HK-2 (cell line): Measurements from ENCODE around the gene RHOBTB1.
"Not testable (repeated sequence)": the region's sequence is repeated elsewhere in the genome, so short reads cannot be mapped to it uniquely, and the experiment has no call there.

Experiments
- DNase-seq: peaks from one replicate; pipeline ENCODE4 v3.0.0-alpha.2; 2018; ENCODE audit not compliant: unreplicated experiment

RHOBTB1 gene

DNA sequence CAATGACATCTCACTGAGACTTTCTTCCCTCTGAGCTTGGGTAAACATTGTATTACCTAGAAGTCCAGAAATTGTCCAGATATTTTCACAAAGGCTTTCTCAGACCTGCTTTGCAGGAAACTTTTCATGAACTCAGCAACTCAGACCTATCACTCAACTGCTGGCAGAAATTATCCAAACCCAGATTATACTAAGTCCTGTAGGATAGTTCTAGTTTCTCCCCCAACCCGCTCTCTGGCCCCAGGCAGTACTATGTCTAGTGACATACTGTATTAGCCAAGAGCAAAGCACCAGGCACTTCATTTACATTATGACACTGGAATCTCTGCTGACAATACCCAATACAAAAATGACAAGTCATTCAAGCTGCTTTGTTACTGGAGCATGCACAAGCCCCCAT is 75.0 kb downstream of the RHOBTB1 start:
- DNase-seq = no peak

DNA sequence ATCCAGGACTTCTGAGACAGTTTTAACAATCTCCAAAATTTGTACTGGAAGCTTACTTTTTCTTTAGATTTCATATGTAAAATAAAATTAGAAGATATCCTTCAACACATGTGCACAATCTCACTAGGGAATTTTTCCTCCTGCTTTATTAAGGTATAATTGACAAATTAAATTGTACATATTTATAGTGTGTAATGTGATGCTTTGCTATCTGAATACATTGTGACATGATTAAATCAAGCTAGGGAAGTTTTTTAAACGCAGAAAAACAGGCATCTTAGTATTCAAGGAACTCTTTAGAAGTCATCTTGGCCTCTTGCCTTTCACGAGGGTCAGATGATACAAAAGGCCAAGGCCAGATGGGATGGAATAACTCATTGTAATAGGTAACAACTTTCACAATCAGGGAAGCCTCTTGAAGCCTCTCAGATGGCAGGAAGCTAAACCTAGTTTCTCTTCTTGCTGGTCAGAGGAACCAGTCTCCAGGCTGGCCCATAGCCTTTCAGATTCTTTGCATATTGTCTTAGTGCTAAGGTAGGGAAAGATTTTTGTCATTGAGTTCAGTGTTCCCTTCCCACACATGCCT is 78.7 kb downstream of the RHOBTB1 start:
- DNase-seq = no peak

DNA sequence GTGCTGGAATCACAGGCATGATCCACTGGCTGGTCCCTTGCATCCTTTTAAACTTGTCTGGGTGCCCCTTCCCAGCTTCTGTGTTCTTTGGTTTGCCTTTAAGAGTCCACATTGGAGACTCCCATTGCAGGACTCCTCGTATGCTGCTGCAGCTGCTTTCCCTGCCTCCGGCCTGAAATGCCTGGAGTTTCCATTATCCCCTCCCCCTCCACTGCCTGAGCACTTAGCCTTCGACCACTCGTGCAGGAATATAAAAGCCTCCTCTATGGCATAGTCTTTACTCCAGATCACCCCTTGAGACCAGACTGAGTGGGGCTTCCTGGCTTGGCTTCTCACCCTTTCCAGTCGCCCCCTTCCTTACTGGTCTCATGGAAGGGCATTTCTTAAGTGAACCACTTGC is 80.2 kb downstream of the RHOBTB1 start:
- DNase-seq = no peak

DNA sequence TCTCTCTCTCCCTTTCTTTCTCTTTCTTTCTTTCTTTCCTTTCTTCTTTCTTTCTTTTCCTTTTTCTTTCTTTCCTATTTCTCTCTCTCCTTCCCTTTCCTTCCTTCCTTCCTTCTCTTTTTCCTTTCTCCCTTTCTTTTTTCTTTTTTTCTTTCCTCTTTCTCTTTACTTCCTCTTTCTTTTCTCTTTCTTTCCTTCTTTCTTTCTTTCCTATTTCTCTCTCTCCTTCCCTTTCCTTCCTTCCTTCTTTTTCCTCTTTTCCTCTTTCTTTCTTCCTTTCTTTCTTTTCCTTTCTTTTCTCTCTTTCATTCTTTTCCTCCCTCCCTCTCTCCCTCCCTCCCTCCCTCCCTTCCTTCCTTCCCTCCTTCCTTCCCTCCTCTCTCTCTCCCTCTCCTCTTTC is 81.5 kb downstream of the RHOBTB1 start:
- DNase-seq = no peak

DNA sequence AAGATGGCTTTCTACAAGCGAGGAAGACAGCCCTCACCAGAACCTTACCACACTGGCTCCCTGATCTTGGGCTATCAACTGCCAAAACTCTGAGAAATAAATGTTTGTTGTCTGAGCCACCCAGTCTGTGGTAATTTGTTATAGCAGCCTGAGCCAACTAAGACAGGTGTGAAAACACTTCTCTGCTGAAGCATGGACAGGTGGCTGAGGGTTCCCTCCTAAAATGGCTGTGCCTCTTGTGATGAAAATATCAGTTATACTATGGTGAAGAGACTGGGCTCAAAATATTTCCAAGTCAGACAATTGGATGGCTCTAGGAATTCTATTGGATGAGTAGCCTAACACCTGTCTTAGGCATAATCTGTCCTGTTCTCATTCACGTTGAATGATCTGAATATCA is 87.6 kb downstream of the RHOBTB1 start:
- DNase-seq = no peak

DNA sequence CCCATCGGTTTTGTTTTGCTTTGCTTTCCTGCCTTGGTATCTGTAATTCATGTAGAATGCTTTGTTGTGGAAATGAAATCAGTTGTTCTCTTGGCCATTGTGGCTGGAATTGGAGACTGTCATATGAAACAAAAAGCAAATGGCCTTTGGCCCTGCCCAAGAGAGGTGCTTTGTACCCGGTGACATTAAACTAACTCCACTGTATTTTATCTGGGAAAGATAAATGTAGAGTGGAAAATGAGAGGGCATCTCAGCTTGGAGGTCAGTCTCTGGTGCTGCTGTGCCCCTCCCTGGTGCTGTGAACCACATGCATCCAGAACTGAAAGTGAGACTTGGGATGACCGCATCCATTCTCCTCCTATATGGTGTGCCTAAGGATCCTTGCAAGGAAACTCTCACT is 90.3 kb downstream of the RHOBTB1 start:
- no peak for DNase-seq

DNA sequence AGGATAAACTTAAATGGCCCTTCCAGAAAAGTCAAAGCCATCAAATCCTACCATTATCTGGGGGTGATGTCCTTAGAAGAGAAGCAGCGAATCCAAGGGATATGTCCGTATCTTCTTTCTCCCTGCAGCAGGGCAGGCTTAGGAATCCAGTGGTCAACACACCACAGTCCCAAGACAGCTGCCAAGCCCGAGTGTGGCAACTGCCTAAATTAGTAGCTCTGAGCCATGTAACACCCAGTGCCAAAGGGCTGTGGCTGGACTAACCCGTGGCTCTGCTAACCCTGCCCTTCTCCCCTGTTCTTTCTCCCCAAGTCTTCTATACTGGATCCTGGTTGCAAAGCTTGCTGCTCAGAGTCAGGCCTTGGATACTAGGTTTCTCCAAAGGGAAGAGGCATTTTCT is 90.9 kb downstream of the RHOBTB1 start:
- no peak for DNase-seq

DNA sequence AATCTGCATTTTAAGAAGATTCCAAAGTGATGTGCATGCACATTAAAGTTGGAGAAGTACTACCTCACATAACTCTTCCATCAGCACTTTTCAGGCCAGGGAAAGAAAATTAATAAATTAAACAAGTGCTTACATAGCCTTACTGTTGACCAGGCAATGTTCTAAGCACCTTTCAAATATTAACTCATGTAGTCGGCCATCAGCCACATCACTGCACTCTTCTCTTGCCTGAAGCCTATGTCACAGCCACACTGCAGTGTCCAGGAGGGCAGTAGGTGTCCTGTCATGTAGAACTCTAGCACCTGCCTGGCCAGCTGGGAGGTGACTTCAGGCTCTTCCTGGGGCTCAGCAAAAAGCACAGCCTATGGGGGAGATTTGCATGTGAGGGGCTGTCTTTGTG is 94.2 kb downstream of the RHOBTB1 start:
- no peak for DNase-seq

DNA sequence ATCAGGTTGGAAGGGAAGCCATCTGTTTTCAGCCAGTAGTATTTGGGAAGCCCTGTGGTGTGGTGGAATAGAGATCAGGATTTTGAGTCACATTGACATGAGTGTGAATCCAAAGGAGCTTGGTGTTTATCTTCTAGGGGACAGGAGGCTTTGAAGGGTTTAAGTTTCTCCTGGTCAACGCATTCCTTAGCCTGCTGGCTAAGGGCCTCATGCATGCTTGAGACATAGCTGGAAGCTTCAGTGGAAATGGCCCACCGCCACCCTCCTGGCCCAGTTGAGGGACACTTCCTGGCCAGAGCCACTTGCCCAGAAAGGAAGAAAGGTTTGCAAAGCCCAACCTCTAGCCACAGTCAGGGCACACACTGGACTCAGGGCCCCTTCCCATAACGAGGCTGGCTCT is 94.8 kb downstream of the RHOBTB1 start:
- DNase-seq = no peak

DNA sequence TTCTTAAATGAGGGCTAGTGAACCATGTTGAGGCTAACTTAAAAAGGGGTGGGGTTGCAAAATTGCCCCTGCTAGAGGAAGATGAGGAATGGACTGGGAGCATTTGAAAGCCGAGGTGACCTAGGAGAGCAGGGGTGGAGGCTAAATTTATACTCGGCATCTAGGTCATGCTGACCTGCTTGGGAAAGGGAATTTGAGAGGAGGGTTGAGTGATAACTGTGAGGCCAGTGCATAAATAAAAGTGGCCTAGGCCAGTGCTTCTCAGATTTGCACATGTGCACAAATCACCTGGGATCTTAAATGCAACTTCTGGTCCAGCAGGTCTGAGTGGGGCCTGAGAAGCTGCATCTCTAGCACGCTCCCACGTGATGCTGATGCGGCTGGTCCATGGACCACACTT is 95.3 kb downstream of the RHOBTB1 start:
- no peak for DNase-seq

DNA sequence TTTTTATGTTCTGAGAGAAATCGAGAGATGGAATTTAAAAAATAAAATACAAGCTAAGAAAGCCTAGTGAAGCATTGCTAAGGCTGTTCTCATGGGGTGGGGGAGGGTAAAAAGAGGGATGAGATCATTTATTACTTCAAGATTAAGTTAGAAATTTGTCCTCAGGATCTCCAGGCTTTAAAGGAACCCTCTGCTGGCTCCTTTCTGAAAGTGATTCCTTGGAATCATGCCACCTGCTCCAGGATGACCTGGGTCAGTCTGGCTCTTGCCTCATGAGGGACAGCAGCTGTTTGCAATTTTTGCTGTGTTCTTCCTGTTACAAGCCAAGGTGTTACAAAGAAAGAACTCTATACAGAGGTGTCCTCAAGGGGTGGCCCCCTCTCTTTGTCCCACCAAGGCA is 95.9 kb downstream of the RHOBTB1 start:
- DNase-seq = no peak

DNA sequence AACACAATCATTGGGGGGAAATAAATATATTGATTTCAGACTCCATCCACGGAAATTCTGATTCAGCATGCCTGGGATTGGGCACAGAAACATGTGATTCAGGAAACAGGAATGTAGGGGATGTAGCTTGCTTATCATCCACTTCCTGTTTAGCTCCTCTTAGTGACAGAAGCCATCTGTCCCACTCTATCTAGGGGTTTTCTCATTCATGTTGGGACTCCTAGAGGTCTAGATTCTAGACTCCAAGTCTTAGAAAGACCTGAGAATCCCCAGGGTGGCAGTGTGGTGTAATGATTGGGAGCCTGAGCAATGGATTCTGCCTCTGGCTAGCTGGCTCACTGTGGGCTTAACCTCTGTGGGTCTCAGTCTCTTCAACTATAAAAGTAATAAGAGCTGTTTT is 97.8 kb downstream of the RHOBTB1 start:
- DNase-seq = peak; percentile 28

DNA sequence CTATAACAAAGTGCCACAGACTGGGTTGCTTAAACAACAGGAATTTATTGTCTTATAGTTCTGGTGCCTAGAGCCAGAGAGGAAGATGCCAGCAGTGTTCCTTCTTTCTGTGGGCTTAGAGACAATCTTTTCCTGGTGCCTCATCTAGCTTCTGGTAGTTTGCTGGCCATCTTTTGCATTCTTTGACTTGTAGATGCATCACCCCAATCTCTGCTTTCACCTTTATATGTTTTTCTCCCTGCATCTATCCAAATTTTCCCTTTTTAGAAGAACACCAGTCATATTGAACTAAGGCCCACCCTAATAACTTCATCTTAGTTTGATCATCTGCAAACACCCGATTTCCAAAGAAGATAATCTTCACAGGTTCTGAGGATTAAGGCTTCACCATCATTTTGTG is 98.9 kb downstream of the RHOBTB1 start:
- no peak for DNase-seq

DNA sequence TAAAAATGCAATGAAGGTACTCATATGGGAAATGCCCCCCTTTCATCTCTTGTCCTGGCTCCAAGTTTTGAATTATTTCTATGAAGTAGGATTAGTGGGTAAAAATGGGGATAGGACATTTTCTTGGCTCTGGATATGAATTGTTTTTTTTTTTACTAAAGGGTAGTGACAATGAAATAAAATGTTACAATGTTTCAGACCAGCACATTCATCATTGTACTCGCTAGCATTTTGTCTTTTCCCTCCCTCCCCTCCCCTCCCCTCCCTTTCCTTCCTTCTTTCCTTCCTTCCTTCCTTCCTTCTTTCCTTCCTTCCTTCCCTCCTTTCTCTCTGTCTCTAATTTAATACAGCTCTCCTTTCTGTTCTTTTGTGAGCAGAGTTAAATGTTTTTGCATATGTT is 101.3 kb downstream of the RHOBTB1 start:
- DNase-seq = no peak

DNA sequence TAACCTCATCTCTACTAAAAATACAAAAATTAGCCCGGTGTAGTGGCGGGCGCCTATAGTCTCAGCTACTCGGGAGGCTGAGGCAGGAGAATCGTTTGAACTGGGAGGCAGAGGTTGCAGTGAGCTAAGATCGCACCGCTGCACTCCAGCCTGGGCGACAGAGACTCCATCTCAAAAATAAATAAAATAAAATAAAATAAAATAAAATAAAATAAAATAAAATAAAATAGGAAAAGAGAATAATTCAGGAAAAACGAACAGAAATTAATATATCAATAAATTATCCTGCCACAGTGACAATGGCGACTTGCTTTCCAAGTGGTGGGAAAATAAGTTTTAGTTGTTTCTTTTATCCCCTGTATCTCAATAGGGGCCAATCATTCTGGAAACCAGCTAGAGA is 102.8 kb downstream of the RHOBTB1 start:
- not testable (repeated sequence) for DNase-seq

DNA sequence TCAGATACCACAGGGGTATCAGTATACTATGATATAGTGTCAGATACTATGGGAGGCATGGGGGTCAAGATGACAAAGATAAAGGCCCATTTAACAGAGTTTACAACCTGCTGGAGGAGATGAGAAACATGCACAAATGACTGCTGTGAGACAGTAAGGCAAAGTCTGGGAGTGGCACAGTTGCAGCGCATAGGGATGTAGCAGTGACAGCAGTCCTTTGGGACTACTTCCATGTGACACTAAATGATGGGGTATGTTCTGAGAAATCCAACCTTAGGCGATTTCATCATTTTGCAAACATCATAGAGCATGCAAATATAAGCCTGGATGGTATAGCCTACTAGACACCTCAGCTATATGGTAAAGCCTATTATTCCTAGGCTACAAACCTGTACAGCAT is 108.9 kb downstream of the RHOBTB1 start:
- DNase-seq = no peak

DNA sequence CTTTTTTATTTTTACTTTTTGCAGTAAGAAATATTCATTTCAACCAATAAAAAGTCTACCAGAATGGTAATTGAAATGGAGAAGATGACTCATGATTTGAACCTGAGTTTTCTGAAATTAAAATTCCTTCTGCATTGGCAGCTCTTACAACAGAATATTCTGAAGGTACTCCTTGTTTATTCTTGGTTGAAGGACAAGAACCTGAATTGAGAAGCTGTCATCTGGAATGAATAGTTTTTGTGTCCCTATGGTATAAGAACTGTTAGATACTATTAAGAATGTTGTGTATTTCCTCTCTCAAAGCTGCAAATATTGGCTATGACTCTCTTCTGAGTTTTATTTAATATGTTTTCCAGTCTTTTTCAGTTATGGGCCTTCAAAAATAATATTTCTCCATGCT is 109.6 kb downstream of the RHOBTB1 start:
- DNase-seq = no peak

DNA sequence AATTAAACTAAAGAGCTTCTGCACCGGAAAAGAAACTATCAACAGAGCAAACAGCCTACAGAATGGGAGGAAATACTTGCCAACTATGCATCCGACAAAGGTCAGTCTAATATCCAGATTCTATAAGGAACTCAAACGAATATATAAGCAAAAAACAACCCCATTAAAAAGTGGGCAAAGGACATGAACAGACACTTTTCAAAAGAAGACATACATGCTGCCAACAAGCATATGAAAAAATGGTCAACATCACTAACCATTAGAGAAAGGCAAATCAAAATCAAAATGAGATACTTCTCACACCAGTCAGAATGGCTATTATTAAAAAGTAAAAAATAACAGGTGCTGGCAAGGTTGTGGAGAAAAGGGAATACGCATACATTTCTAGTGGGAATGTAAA is 111.8 kb downstream of the RHOBTB1 start:
- not testable (repeated sequence) for DNase-seq

DNA sequence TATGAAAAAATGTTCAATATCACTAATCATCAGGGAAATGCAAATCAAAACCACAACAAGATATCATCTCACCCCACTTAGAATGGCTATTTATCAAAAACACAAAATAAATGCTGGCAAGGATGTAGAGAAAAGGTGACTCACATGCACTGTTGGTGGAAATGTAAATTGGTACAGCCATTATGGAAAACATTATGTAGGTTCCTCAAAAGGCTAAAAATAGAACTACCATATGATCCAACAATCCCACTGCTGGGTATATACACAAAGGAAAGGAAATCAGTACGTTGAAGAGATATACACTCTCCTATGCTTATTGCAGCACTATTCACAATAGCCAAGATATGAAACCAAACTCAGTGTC is 115.5 kb downstream of the RHOBTB1 start:
- DNase-seq = no peak

DNA sequence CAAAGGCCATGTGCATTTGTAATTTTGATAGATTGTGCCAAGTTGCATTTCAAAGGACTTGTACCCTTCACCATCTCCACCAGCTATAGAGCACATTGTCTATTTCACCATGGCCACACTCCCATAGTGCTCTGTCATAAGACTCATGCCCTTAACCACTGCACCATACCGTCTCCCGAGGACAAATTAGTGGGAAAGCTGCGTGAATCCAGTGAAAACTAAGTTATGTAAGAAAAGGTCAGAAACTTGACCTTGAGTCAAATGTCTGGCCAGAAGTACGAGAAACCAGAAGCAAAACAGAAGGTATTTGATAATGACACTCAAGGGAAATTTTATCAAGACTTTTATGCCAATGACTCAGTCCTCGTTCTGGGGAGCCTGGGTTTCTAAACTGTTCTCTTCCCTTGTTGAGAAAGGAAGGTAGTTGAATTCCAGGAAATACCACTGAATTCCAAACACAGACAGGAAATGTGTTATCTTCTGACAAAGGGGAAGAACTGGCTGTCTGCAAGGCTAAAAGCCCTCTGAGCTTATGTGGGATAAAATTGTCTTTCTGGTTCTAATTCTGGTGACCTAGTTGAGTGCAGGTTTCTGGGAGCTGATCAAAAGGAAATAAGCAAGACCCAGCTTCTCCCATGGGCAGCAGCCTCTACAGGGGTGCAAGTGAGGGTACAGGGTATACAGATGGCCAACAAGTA is 116.0 kb downstream of the RHOBTB1 start:
- no peak for DNase-seq

DNA sequence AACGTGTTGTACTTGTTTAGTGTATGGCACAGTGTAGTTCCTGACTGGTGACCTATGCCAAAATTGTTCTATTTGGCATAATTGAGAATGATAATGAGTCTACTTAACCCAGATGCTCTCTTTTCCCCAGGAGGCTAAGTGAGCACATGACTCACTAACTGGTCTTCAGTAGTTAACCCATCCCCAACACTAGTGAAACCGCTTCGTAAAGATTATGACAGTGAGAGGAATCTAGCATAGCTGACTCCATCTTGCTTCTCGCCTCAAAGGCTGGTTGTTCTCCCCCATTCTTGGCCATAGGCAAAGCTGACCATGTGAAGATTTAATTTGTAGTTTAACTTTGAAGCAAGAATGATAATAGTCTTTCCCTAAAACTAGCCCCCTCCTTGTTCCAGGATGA is 118.5 kb downstream of the RHOBTB1 start:
- DNase-seq = no peak

DNA sequence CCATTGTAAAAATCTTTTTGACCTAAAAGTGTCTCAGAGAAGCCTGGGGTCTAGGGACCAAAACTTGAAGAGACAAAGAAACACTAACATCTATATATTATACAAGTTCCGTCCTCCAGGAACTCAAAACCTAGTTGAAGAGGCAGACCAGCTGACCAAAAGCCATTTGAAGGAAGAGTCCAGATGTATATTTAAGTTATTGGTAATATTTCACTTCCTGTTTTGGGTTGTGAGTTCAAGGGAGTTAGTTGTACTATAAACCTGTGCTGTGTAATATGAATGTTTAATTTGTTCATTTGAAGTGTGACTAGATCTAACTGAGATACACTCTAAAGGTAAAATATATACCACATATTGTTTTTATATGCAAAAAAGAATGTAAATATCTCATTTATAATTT is 120.7 kb downstream of the RHOBTB1 start:
- no peak for DNase-seq

DNA sequence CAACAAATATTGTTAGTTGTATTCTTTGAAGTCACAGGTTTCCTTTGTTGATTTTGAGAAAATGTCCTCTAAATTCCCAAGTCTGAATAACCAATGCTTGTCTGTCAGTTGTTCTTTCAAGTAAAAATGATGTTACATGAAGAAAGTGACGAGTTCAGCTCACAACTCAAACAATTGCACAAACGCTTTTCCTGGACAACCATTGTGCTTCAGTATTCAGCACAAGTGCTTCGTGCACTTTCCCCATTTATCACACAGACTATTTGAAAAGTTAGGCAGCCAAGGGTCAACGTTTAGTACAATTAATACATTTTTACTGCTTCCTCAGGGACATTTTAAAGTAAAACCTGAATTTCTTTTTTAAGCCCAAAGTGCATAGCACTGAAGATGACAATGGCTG is 121.2 kb downstream of the RHOBTB1 start:
- DNase-seq = no peak

DNA sequence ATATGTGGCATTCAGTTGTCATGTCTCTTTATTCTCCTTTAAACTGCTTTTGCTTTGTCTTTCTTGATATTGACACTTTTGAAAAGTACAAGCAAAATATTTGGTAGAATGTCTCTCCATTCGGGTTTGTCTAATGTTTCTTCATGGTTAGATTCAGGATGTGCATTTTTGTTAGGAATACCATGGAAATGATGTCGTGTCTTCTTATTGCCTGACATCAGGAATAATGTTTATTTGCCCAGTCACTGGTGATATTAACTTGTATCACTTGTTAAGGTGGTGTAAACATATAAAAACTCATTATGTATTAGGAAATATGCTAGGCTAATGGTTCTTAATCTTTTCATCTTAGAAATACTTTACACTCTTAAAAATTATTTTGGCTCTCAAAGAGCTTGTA is 122.3 kb downstream of the RHOBTB1 start:
- no peak for DNase-seq
